H9 (cell line): ENCODE measurements around the gene PTGES3L. TPM values are rescaled to one million over a fixed set of nuclear protein-coding genes. Genes with fewer than 3 reads are reported as not detected.

Source experiments
- DNase-seq: peaks from one replicate; pipeline ENCODE4 v3.0.0-alpha.2; 2017
- H2AFZ ChIP-seq: one replicate; pipeline ENCODE4 v1.6.1; 2013; ENCODE audit warnings: mild to moderate bottlenecking, low read length, control low read depth, moderate library complexity
- H2AK5ac ChIP-seq: 2 replicates; pipeline ENCODE4 v1.6.1; 2013; ENCODE audit warnings: low read length, control low read depth, mixed read lengths; ENCODE audit not compliant: insufficient read length
- H2BK120ac ChIP-seq: one replicate; pipeline ENCODE4 v1.6.1; 2013; ENCODE audit warnings: low read depth, mild to moderate bottlenecking, low read length, control low read depth, inconsistent platforms; ENCODE audit not compliant: poor library complexity, severe bottlenecking
- H2BK12ac ChIP-seq: 2 replicates; pipeline ENCODE4 v1.6.1; 2013; ENCODE audit warnings: low read length, control low read depth, mixed read lengths, low read depth; ENCODE audit not compliant: insufficient read length
- H2BK15ac ChIP-seq: 2 replicates; pipeline ENCODE4 v1.6.1; 2013; ENCODE audit warnings: low read depth, low read length, control low read depth
- H2BK20ac ChIP-seq: one replicate; pipeline ENCODE4 v1.6.1; 2013; ENCODE audit warnings: low read depth, mild to moderate bottlenecking, low read length, control low read depth, inconsistent platforms; ENCODE audit not compliant: poor library complexity, severe bottlenecking
- H2BK5ac ChIP-seq: 2 replicates; pipeline ENCODE4 v1.6.1; 2013; ENCODE audit warnings: low read length, control low read depth, mixed read lengths; ENCODE audit not compliant: insufficient read length
- H3K14ac ChIP-seq: 2 replicates; pipeline ENCODE4 v1.6.1; 2013; ENCODE audit warnings: low read length, control low read depth; ENCODE audit not compliant: insufficient read depth
- H3K18ac ChIP-seq: 2 replicates; pipeline ENCODE4 v1.6.1; 2013; ENCODE audit warnings: low read depth, mild to moderate bottlenecking, mixed read lengths, low read length, control low read depth; ENCODE audit not compliant: insufficient read length
- H3K23ac ChIP-seq: 2 replicates; pipeline ENCODE4 v1.6.1; 2013; ENCODE audit warnings: low read length, control low read depth, mixed read lengths, low read depth; ENCODE audit not compliant: insufficient read length
- H3K23me2 ChIP-seq: 2 replicates; pipeline ENCODE4 v1.6.1; 2013; ENCODE audit warnings: low read depth, mild to moderate bottlenecking, mixed read lengths, low read length, control low read depth; ENCODE audit not compliant: insufficient read length, poor library complexity, severe bottlenecking
- H3K27ac ChIP-seq: 2 replicates; pipeline ENCODE4 v1.5.1; 2013; ENCODE audit warnings: low read length, control low read depth, mixed read lengths, low read depth; ENCODE audit not compliant: insufficient read length
- H3K27me3 ChIP-seq: 2 replicates; pipeline ENCODE4 v1.6.1; 2013; ENCODE audit warnings: low read length, control low read depth, inconsistent platforms; ENCODE audit not compliant: insufficient read depth
- H3K4ac ChIP-seq: 2 replicates; pipeline ENCODE4 v1.6.1; 2013; ENCODE audit warnings: low read depth, mild to moderate bottlenecking, control low read depth, inconsistent platforms, low read length, moderate library complexity
- H3K4me1 ChIP-seq: 2 replicates; pipeline ENCODE4 v1.6.1; 2013; ENCODE audit warnings: low read length, control low read depth, inconsistent platforms; ENCODE audit not compliant: insufficient read depth
- H3K4me2 ChIP-seq: 2 replicates; pipeline ENCODE4 v1.6.1; 2013; ENCODE audit warnings: low read length, control low read depth, mixed read lengths; ENCODE audit not compliant: insufficient read length, insufficient read depth
- H3K56ac ChIP-seq: 2 replicates; pipeline ENCODE4 v1.6.1; 2013; ENCODE audit warnings: low read depth, mild to moderate bottlenecking, mixed read lengths, low read length, control low read depth; ENCODE audit not compliant: insufficient read length
- H3K79me1 ChIP-seq: 2 replicates; pipeline ENCODE4 v1.6.1; 2013; ENCODE audit warnings: low read depth, mild to moderate bottlenecking, moderate library complexity, low read length, control low read depth, inconsistent platforms; ENCODE audit not compliant: insufficient read depth, poor library complexity, severe bottlenecking
- H3K79me2 ChIP-seq: 2 replicates; pipeline ENCODE4 v1.6.1; 2013; ENCODE audit warnings: low read length, control low read depth, inconsistent platforms; ENCODE audit not compliant: insufficient read depth
- H3K9ac ChIP-seq: 2 replicates; pipeline ENCODE4 v1.6.1; 2013; ENCODE audit warnings: low read length, control low read depth, mixed read lengths; ENCODE audit not compliant: insufficient read length; ENCODE audit errors: extremely low read depth
- H3K9me3 ChIP-seq: one replicate; pipeline ENCODE4 v1.6.1; 2013; ENCODE audit warnings: low read depth, low read length, inconsistent platforms; ENCODE audit not compliant: control insufficient read depth
- H3T11ph ChIP-seq: one replicate; pipeline ENCODE4 v1.6.1; 2013; ENCODE audit warnings: mild to moderate bottlenecking, low read length, control low read depth, inconsistent platforms
- H4K20me1 ChIP-seq: one replicate; pipeline ENCODE4 v1.6.1; 2013; ENCODE audit not compliant: control insufficient read depth, insufficient read length, insufficient read depth
- H4K5ac ChIP-seq: 2 replicates; pipeline ENCODE4 v1.6.1; 2013; ENCODE audit warnings: low read depth, mild to moderate bottlenecking, mixed read lengths, low read length, control low read depth; ENCODE audit not compliant: insufficient read length
- H4K8ac ChIP-seq: replicated peaks from 2 replicates; pipeline ENCODE4 v1.6.1; 2013; ENCODE audit warnings: low read length, control low read depth, mixed read lengths, low read depth; ENCODE audit not compliant: insufficient read length
- H4K91ac ChIP-seq: 2 replicates; pipeline ENCODE4 v1.6.1; 2013; ENCODE audit warnings: low read depth, mild to moderate bottlenecking, moderate library complexity, mixed read lengths, low read length, control low read depth; ENCODE audit not compliant: insufficient read length
- H3K27ac Mint-ChIP-seq, 3 experiments: 2 replicates in 2 of 3; 3 replicates in 1 of 3; pipeline ENCODE4 v1.8.0; 2020 to 2021; ENCODE audit warnings: mixed read lengths in 3 of 3, mild to moderate bottlenecking in 1 of 3, moderate library complexity in 1 of 3
- H3K27me3 Mint-ChIP-seq: 2 replicates; pipeline ENCODE4 v1.8.0; 2021; ENCODE audit warnings: low read depth, mild to moderate bottlenecking, moderate library complexity, mixed read lengths
- H3K36me3 Mint-ChIP-seq, 3 experiments: 2 replicates in 2 of 3; 3 replicates in 1 of 3; pipeline ENCODE4 v1.8.0; 2020 to 2021; ENCODE audit warnings: low read depth in 3 of 3, mixed read lengths in 3 of 3; ENCODE audit not compliant: insufficient read depth in 1 of 3
- H3K4me1 Mint-ChIP-seq, 2 experiments: 2 replicates each; pipeline ENCODE4 v1.8.0; 2020; ENCODE audit warnings: mixed read lengths in 2 of 2
- H3K4me3 Mint-ChIP-seq, 2 experiments: 2 replicates in 1 of 2; 3 replicates in 1 of 2; pipeline ENCODE4 v1.8.0; 2020 to 2021; ENCODE audit warnings: mild to moderate bottlenecking in 2 of 2, mixed read lengths in 2 of 2, moderate library complexity in 1 of 2
- H3K9me3 Mint-ChIP-seq, 2 experiments: 2 replicates in 1 of 2; 3 replicates in 1 of 2; pipeline ENCODE4 v1.8.0; 2020; ENCODE audit warnings: mild to moderate bottlenecking in 2 of 2, mixed read lengths in 2 of 2, moderate library complexity in 1 of 2
- WGBS: extraction: QIAGEN DNeasy Blood & Tissue Kit; methylation state at CpG from one replicate; pipeline ENCODE4 v1.1.7; 2013; ENCODE audit warnings: missing lambda C conversion rate, low lambda C conversion rate, mixed read lengths; ENCODE audit not compliant: insufficient read length; ENCODE audit errors: extremely low coverage; 5-methylcytosine and 5-hydroxymethylcytosine counted together
- total RNA-seq: library from RNA; stranded (reverse); gene quantifications from 2 replicates; pipeline ENCODE4 v1.2.1, GENCODE V29; 2021
- TF ChIP-seq, protein P1 (sequence below): fragments of 200-600 bp; sonication (generic); conservative IDR thresholded peaks from 3 replicates; pipeline ENCODE4 v1.8.0; 2021; ENCODE audit warnings: antibody characterized with exemption, mild to moderate bottlenecking

Gene PTGES3L
- total RNA-seq, 1 experiment from 2014 or later = 4.2 TPM

DNA sequence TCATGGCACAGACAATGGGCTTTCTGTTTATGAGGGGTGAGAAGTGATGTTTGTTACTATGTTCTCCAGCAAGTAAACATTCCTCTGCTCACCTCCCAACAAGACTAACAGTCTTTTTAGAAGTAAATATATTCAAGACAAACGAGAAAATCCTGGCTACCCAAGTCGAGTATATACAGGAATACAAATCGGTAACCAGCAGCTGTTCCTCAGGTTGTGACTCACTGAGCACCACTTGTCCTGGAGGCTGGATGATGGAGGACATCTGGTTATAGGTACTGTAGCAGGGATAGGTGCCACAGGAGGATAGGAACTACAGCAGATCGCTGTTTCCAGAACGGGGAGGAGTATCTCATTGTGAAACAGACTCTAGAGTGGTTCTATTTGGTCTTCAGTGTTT, 13.0 kb upstream of the PTGES3L start:
- no peaks in the 10 kb centered on the region for H3K9me3 ChIP-seq
- H2BK20ac ChIP-seq = no peak overlapping the region
- no peaks in the 10 kb centered on the region for H3K79me2 ChIP-seq
- no peak overlapping the region for H2BK12ac ChIP-seq
- H3K27me3 ChIP-seq = no peaks in the 10 kb centered on the region
- H4K91ac ChIP-seq = no peak overlapping the region
- H4K5ac ChIP-seq = no peak overlapping the region
- no peaks in the 10 kb centered on the region for H3K4me1 ChIP-seq
- no peak overlapping the region for H3K4me2 ChIP-seq
- H3K14ac ChIP-seq = no peak overlapping the region
- Mint-ChIP-seq H3K27me3 (no peaks in the 10 kb centered on the region), H3K4me3 (no peak overlapping the region), H3K9me3 (no peaks in the 10 kb centered on the region), H3K27ac (no peak overlapping the region), H3K36me3 (peaks cover 27 to 58% (median 52%) of the 10 kb centered on the region in 3 experiments; a peak in 6 of 7 replicates), H3K4me1 (peaks cover 8 to 10% of the 10 kb centered on the region in 2 experiments)
- no peak for DNase-seq
- no peak overlapping the region for H2BK120ac ChIP-seq
- no peak overlapping the region for H3K23ac ChIP-seq
- H3K9ac ChIP-seq = no peak overlapping the region
- H3K56ac ChIP-seq = no peak overlapping the region
- no peaks in the 10 kb centered on the region for H4K20me1 ChIP-seq
- H2AK5ac ChIP-seq = no peak overlapping the region
- no peak overlapping the region for H3K27ac ChIP-seq
- no peak overlapping the region for H4K8ac ChIP-seq
- H2BK15ac ChIP-seq = no peak overlapping the region
- TF ChIP-seq, protein P1, sequence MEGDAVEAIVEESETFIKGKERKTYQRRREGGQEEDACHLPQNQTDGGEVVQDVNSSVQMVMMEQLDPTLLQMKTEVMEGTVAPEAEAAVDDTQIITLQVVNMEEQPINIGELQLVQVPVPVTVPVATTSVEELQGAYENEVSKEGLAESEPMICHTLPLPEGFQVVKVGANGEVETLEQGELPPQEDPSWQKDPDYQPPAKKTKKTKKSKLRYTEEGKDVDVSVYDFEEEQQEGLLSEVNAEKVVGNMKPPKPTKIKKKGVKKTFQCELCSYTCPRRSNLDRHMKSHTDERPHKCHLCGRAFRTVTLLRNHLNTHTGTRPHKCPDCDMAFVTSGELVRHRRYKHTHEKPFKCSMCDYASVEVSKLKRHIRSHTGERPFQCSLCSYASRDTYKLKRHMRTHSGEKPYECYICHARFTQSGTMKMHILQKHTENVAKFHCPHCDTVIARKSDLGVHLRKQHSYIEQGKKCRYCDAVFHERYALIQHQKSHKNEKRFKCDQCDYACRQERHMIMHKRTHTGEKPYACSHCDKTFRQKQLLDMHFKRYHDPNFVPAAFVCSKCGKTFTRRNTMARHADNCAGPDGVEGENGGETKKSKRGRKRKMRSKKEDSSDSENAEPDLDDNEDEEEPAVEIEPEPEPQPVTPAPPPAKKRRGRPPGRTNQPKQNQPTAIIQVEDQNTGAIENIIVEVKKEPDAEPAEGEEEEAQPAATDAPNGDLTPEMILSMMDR = no peak
- H3K4ac ChIP-seq = no peak overlapping the region
- H2AFZ ChIP-seq = no peak overlapping the region
- H2BK5ac ChIP-seq = no peak overlapping the region
- H3K79me1 ChIP-seq = no peaks in the 10 kb centered on the region
- WGBS = no CpG with 5 or more reads among the region's 5 CpGs
- no peak overlapping the region for H3T11ph ChIP-seq
- H3K18ac ChIP-seq = no peak overlapping the region
- no peaks in the 10 kb centered on the region for H3K23me2 ChIP-seq
